LNCaP clone FGC (cell line): ENCODE data around the gene USP9X.
"Not testable (repeated sequence)": the region's sequence is repeated elsewhere in the genome, so short reads cannot be mapped to it uniquely, and the experiment has no call there.

Source experiments
- DNase-seq: peaks from one replicate; pipeline ENCODE4 v3.0.0-alpha.2; 2011; ENCODE audit warnings: low read depth
- H3K4me3 ChIP-seq: 2 replicates; pipeline ENCODE4 v1.5.1; 2011; ENCODE audit warnings: mild to moderate bottlenecking, low read depth, low read length, control low read depth
- TF ChIP-seq, protein P1 (sequence below): IDR thresholded peaks from 2 replicates; pipeline ENCODE4 v1.5.1; 2012; ENCODE audit warnings: mild to moderate bottlenecking; ENCODE audit not compliant: control insufficient read depth, insufficient read depth; ENCODE audit errors: extremely low read depth

Gene USP9X

DNA sequence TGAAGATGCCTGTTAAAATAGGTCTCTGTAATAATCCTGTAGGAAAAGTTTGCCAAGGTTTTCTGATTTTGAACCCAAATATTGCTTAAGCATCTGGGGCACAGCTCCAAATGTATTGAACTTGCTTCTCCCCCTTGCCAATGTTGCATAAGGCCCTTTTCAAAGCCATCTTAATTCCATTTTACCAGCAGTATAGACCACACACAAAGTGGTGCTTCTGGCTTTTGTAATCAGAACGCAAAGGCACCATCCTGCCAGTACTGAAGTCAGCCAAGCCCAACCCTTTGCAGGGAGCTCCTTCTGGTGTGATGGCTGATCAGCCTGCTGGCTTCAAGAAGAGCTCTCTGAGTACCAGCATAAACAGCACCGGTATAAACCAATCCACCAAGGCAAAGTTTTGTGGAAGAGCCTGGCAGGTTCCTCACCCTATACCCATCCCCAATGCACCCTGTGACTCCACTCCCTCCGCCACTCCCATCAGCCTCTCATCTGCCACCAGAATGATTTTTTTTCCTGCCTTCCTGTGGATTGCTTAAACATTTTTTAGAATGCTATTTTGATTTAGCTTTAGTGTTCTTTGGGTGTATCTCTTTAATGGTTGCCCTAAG, 39.2 kb upstream of the USP9X start:
- DNase-seq: no peak
- TF ChIP-seq, protein P1, sequence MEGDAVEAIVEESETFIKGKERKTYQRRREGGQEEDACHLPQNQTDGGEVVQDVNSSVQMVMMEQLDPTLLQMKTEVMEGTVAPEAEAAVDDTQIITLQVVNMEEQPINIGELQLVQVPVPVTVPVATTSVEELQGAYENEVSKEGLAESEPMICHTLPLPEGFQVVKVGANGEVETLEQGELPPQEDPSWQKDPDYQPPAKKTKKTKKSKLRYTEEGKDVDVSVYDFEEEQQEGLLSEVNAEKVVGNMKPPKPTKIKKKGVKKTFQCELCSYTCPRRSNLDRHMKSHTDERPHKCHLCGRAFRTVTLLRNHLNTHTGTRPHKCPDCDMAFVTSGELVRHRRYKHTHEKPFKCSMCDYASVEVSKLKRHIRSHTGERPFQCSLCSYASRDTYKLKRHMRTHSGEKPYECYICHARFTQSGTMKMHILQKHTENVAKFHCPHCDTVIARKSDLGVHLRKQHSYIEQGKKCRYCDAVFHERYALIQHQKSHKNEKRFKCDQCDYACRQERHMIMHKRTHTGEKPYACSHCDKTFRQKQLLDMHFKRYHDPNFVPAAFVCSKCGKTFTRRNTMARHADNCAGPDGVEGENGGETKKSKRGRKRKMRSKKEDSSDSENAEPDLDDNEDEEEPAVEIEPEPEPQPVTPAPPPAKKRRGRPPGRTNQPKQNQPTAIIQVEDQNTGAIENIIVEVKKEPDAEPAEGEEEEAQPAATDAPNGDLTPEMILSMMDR: no peak
- H3K4me3 ChIP-seq: no peak overlapping the region

DNA sequence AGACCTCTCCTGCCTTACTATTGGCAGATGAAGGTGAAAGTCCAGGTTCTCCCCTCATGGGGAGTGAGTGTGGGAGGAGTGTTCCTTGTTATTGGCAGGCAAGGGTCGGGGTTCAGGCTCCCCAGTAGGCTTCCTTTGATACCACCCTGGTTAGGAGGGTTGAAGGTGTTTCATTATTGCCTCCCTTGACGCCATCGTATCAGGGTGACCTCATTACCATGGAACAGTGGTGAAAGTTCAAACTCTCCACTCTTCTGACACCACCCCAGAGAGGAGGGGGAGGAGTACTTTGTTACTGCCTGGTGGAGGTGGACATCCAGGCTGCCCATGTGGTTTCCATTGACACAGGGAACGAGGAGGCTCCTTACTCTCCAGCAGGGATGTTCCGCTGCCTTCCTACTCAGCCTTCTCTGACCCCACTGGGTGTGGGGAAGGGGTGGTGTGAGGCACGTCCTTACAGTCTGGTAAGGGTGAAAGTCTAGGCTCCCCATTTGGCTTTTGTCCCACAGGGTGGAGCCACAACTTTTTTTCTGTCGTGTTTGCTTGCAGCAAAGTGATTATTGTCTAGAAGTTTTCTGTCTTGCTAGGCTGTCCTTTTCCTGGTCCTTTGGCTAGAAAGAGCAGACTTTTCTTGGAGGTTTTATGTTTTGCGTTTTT, 37.2 kb upstream of the USP9X start:
- no peak for DNase-seq
- TF ChIP-seq, protein P1: no peak
- no peak overlapping the region for H3K4me3 ChIP-seq

DNA sequence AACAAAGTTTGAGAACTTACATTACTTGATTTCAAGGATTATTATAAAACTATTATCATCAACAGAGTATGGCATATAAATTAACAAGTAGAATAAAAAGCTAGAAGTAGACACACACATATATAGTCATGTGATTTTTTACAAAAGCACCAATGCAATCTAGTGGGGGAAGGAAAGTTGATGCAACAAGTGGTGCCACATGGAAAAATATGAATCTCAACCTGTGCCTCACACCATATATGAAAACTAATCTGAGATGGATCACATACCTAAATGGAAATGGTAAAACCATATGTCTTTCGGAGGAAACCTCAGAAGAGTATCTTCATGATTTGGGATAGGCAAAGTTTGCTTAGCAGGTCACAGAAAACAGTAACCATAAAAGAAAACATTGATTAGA, 34.9 kb upstream of the USP9X start:
- TF ChIP-seq, protein P1: no peak
- H3K4me3 ChIP-seq: no peak overlapping the region
- no peak for DNase-seq

DNA sequence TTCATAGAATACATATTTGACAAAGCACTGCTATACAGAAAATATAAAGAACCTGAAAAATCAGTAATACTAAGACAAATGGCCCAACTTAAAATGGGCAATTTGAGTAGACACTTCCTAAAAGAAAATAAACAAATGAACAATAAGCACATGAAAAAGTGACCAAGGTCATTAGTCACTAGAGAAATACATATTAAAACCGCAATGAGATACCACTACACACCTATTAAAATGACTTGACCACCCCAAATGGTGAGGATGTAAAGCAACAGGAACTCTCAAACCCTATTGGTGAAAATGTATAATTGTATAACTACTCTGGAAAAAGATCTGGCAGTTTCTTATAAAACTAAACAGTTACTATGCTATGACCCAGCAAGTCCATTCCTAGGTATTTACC, 34.0 kb upstream of the USP9X start:
- DNase-seq: no peak
- TF ChIP-seq, protein P1: no peak
- no peak overlapping the region for H3K4me3 ChIP-seq

DNA sequence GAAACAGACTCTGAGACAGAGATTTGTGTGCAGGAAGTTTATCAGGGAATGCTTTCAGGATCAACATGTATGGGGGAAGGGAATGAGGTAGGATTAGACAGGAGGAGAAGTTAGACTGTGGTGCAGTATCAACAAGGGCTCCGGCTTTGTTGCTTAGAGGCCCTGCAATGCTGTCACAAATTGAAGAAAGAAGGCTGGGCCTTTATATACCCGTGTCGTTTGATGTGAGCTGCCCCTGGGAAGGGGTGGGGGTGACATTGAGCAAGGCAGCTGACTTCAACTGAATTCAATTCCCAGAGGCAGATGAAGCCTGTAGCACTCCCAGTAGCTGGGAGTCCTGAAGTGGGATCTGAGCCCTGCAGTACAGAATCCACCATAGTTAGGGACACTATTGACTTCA, 29.5 kb upstream of the USP9X start:
- DNase-seq: no peak
- no peak overlapping the region for H3K4me3 ChIP-seq
- TF ChIP-seq, protein P1: no peak

DNA sequence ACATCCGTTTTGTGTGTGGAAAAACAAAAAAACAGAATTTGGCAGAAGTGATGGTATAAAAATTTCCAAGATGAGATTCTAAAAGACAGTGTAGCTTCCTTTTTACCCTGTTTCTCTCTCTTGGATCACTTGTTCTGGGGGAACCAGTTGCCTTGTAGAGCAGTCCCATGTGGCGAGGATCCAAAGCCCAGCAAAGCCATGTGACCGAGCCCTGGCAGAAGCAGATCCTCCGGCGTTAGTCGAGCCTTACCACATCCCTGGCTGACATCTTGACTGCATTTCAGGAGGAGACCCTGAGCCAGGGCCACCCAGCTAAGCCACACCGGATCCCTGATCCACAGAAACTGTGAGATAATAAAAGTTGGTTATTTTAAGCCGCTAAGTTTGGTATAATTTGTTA, 22.0 kb upstream of the USP9X start:
- not testable (repeated sequence) for DNase-seq, H3K4me3 ChIP-seq

DNA sequence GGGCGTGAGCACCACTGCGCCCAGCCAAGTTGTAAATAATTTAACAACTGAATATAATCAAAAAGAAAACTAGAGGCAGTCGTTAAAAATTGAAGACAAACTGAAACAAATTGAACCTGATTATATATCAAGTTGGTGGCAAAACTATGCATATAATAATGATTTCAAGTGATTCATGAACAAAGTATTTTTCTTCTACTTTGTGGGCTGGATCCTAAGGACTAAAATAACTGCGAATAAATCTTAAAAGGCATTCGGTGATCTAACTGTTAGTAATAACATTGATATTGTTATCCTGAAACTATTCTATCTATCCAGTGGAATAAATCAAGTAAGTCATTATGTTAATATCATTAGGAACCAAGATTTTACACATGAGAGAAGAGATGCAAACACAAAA, 21.2 kb upstream of the USP9X start:
- no peak for DNase-seq
- no peak overlapping the region for H3K4me3 ChIP-seq
- TF ChIP-seq, protein P1: no peak
